Prostate gland (tissue), 2 donors: Measurements from ENCODE around the gene KAZN. TPM values are rescaled to one million over a fixed set of nuclear protein-coding genes. Genes with fewer than 3 reads are reported as not detected.
"Not testable (repeated sequence)": the region's sequence is repeated elsewhere in the genome, so short reads cannot be mapped to it uniquely, and the experiment has no call there.

Experiments used
- DNase-seq: peaks from one replicate; pipeline ENCODE4 v3.0.0-alpha.2; 2019; ENCODE audit warnings: low spot score
- H3K27ac ChIP-seq, 2 donors: fragments of 200-600 bp; sonication (generic); 2 replicates each; pipeline ENCODE4 v1.5.1; 2017 to 2019
- H3K27me3 ChIP-seq: fragments of 200-600 bp; sonication (generic); replicated peaks from 2 replicates; pipeline ENCODE4 v1.5.1; 2019; ENCODE audit not compliant: insufficient read depth
- H3K36me3 ChIP-seq, 2 donors: fragments of 200-600 bp; sonication (generic); 1 replicate in 1 of 2; 2 replicates in 1 of 2; pipeline versions ENCODE4 v1.5.1 to v1.8.1; 2017 to 2019
- H3K4me1 ChIP-seq: fragments of 200-600 bp; sonication (generic); replicated peaks from 2 replicates; pipeline ENCODE4 v1.5.1; 2019
- H3K4me3 ChIP-seq, 2 donors: fragments of 200-600 bp; sonication (generic); 2 replicates each; pipeline ENCODE4 v1.5.1; 2017 to 2019
- H3K9me3 ChIP-seq: fragments of 200-600 bp; sonication (generic); 2 replicates; pipeline ENCODE4 v1.5.1; 2017
- CTCF ChIP-seq, 4 experiments: fragments of 200-600 bp in 2 of 4; fragments of 450-650 bp in 2 of 4; sonication (generic) in 2 of 4; IDR thresholded peaks; 1 replicate in 3 of 4; 2 replicates in 1 of 4; pipeline ENCODE4 v1.5.1; 2016 to 2019; ENCODE audit warnings: antibody characterized with exemption in 4 of 4, mild to moderate bottlenecking in 2 of 4, moderate library complexity in 2 of 4
- POLR2A ChIP-seq: fragments of 450-650 bp; IDR thresholded peaks from one replicate; pipeline ENCODE4 v1.6.1; 2016; ENCODE audit warnings: antibody characterized with exemption, mild to moderate bottlenecking
- POLR2AphosphoS5 ChIP-seq: sonication (generic); formaldehyde crosslinking; IDR thresholded peaks from one replicate; pipeline ENCODE4 v1.6.1; 2017; ENCODE audit warnings: antibody characterized with exemption
- WGBS: methylation state at CpG from one replicate; pipeline ENCODE4 v1.1.5; 2018; 5-methylcytosine and 5-hydroxymethylcytosine counted together
- intact Hi-C: fragments of 100-400 bp; cut with DNase I; formaldehyde crosslinking; loops from one replicate; pipeline ENCODE4 v1.14.2; 2022
- total RNA-seq, 2 donors: library from RNA; depleted of rRNA; stranded (reverse); fragments of >200 nt; gene quantifications; one replicate each; pipeline ENCODE4 v1.1.0, GENCODE V29; 2016

KAZN gene
- total RNA-seq, 2 donors from 2014 or later = 8.3 to 12.7 TPM

GRCh38 chr1:14959059-14959694 is 360.7 kb downstream of the KAZN start:
- intact Hi-C loops = no loop called here
- no peaks in the 10 kb centered on the region for H3K27me3 ChIP-seq
- DNase-seq = no peak
- H3K27ac ChIP-seq = no peak overlapping the region
- H3K4me1 ChIP-seq = no peaks in the 10 kb centered on the region
- no peaks in the 10 kb centered on the region for H3K36me3 ChIP-seq
- TF ChIP-seq CTCF (IDR thresholded peaks at IDR 0.05) (no peak), POLR2A (no peak), POLR2AphosphoS5 (no peak)
- 93% methylated on average over 14 of the region's 14 CpGs for WGBS
- no peak overlapping the region for H3K4me3 ChIP-seq
- no peaks in the 10 kb centered on the region for H3K9me3 ChIP-seq

DNA sequence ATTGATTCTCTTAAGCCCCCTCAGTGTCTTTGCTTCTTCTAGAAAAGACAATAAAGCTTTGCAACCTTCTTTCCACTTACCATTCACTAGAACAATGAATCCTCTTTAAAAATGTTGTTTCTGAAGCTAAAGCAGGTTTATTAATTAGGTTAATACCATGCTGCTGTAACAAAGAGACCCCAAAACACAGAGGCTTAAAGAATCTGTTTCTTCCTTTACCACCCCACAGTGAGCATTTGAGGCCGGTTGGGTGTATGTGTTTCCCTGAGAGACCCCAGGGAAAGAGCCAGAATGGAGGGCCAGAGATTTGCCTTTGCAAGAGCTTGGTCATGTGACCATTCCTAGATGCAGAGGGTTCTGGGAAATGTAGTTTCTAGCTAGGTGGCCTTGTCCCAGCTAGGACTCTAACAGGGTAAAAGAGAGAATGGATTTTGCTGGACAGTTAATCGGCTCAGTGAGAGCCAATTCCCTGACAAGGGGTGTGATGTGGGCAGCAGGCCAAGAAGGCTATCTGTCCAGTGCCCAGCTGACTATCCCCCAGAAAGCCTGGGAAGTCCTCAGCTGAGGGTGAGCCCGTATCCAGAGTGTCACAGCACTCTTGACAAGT is 363.3 kb downstream of the KAZN start:
- Histone ChIP-seq H3K27ac (no peak overlapping the region), H3K4me3 (no peak overlapping the region), H3K9me3 (no peaks in the 10 kb centered on the region), H3K4me1 (no peaks in the 10 kb centered on the region), H3K27me3 (no peaks in the 10 kb centered on the region), H3K36me3 (no peaks in the 10 kb centered on the region)
- intact Hi-C loops = no loop called here
- no peak for DNase-seq
- WGBS = 86% methylated on average over 3 of the region's 3 CpGs
- TF ChIP-seq POLR2AphosphoS5 (no peak), CTCF (IDR thresholded peaks at IDR 0.05) (no peak), POLR2A (no peak)

- WGBS = 90% methylated on average over 7 of the region's 7 CpGs
- Histone ChIP-seq H3K4me1 (no peaks in the 10 kb centered on the region), H3K27ac (no peak overlapping the region), H3K27me3 (no peaks in the 10 kb centered on the region), H3K4me3 (no peak overlapping the region), H3K9me3 (no peaks in the 10 kb centered on the region), H3K36me3 (no peaks in the 10 kb centered on the region)
- no peak for DNase-seq
- TF ChIP-seq CTCF (IDR thresholded peaks at IDR 0.05) (no peak), POLR2A (no peak), POLR2AphosphoS5 (no peak)
- intact Hi-C loops = no loop called here
Observed at GRCh38 chr1:14962407-14962806, 363.9 kb downstream of the KAZN start.

GRCh38 chr1:14963791-14964710 is 365.6 kb downstream of the KAZN start:
- H3K4me3 ChIP-seq, H3K9me3 ChIP-seq, H3K27me3 ChIP-seq, H3K4me1 ChIP-seq, intact Hi-C loops, H3K27ac ChIP-seq, DNase-seq, H3K36me3 ChIP-seq: not testable (repeated sequence)
- WGBS = 83% methylated on average over 10 of the region's 10 CpGs

DNA sequence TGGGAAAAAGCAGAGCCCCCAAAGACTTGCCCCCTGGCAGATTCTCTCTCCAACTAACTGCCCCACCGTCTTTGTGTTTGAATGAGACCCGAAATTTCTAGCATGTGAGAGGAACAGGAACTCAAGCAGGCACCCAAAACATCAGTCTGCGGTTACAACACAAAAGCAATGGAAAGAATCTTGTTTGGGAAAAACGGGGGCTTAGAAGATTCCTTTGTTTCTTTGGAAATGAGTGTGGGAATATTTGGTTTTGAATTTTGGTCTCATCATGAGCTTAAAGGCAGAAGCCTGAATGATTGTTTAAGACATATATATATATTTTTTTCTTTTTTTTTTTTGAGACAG is 366.2 kb downstream of the KAZN start:
- TF ChIP-seq CTCF (IDR thresholded peaks at IDR 0.05) = no peak
- no peak for TF ChIP-seq POLR2A
- no peak for TF ChIP-seq POLR2AphosphoS5
- Histone ChIP-seq H3K27me3 (no peaks in the 10 kb centered on the region), H3K27ac (no peak overlapping the region), H3K36me3 (no peaks in the 10 kb centered on the region), H3K4me3 (no peak overlapping the region), H3K4me1 (no peaks in the 10 kb centered on the region), H3K9me3 (no peaks in the 10 kb centered on the region)
- DNase-seq = no peak
- intact Hi-C loops = no loop called here
- 80% methylated on average over 4 of the region's 4 CpGs for WGBS
